Smooth muscle cell (in vitro differentiated cells): ENCODE measurements around the gene JADE2. TPM values are rescaled to one million over a fixed set of nuclear protein-coding genes. Genes with fewer than 3 reads are reported as not detected.

Experiments used
- DNase-seq: peaks from one replicate; lab custom pipeline; 2025; ENCODE audit not compliant: unreplicated experiment; lab: John Stamatoyannopoulos, UW
- H2AFZ ChIP-seq: fragments of 200-600 bp; sonication (generic); 2 replicates; pipeline ENCODE4 v1.6.0; 2016; ENCODE audit warnings: antibody characterized with exemption, low read depth, mild to moderate bottlenecking
- H3F3A ChIP-seq: fragments of 200-600 bp; sonication (generic); 2 replicates; pipeline ENCODE4 v1.6.0; 2017; ENCODE audit warnings: antibody characterized with exemption, low read depth
- H3K27ac ChIP-seq: fragments of 200-600 bp; sonication (generic); 2 replicates; pipeline ENCODE4 v1.5.1; 2016; ENCODE audit warnings: low read depth, mild to moderate bottlenecking
- H3K27me3 ChIP-seq: fragments of 200-600 bp; sonication (generic); 2 replicates; pipeline ENCODE4 v1.6.1; 2016; ENCODE audit warnings: low read depth, mild to moderate bottlenecking
- H3K36me3 ChIP-seq: fragments of 200-600 bp; sonication (generic); 2 replicates; pipeline ENCODE4 v1.5.1; 2016; ENCODE audit warnings: low read depth
- H3K4me1 ChIP-seq: fragments of 200-600 bp; sonication (generic); 2 replicates; pipeline ENCODE4 v1.5.1; 2016; ENCODE audit warnings: low read depth
- H3K4me2 ChIP-seq: fragments of 200-600 bp; sonication (generic); 2 replicates; pipeline ENCODE4 v1.6.0; 2016; ENCODE audit warnings: mild to moderate bottlenecking
- H3K4me3 ChIP-seq: fragments of 200-600 bp; sonication (generic); 2 replicates; pipeline ENCODE4 v1.5.1; 2016; ENCODE audit warnings: mild to moderate bottlenecking
- H3K79me2 ChIP-seq: fragments of 200-600 bp; sonication (generic); 2 replicates; pipeline ENCODE4 v1.6.0; 2016; ENCODE audit warnings: low read depth, mild to moderate bottlenecking
- H3K9ac ChIP-seq: fragments of 200-600 bp; sonication (generic); 2 replicates; pipeline ENCODE4 v1.6.0; 2016; ENCODE audit warnings: low read depth
- H3K9me3 ChIP-seq: fragments of 200-600 bp; sonication (generic); replicated peaks from 2 replicates; pipeline ENCODE4 v1.5.1; 2016; ENCODE audit warnings: low read depth
- H4K20me1 ChIP-seq: fragments of 200-600 bp; sonication (generic); 2 replicates; pipeline ENCODE4 v1.6.0; 2016; ENCODE audit warnings: low read depth
- CTCF ChIP-seq: fragments of 200-600 bp; sonication (generic); IDR thresholded peaks from 2 replicates; pipeline ENCODE4 v1.5.1; 2017; ENCODE audit warnings: borderline replicate concordance, mild to moderate bottlenecking, antibody characterized with exemption; ENCODE audit not compliant: insufficient read depth, poor library complexity, severe bottlenecking
- WGBS: methylation state at CpG from one replicate; pipeline ENCODE4 v1.1.7; 2016; ENCODE audit warnings: low lambda C conversion rate; 5-methylcytosine and 5-hydroxymethylcytosine counted together
- polyA plus RNA-seq: library from polyadenylated mRNA; unstranded; fragments of >200 nt; fragmentation: Nextera tagmentation; extraction: Ambion mirVana; gene quantifications from 2 replicates; pipeline ENCODE4 v1.2.1, GENCODE V29; 2016
- total RNA-seq: library from RNA; depleted of rRNA; stranded (reverse); fragments of >200 nt; gene quantifications from 2 replicates; pipeline ENCODE4 v1.2.3, GENCODE V29; 2014

JADE2 gene
- total and polyA plus RNA-seq, 2 experiments from 2014 or later, result 4.3 to 18.0 TPM

GRCh38 chr5:134510970-134511795, 14.3 kb upstream of the JADE2 start:
- Histone ChIP-seq H3K27ac (peak overlapping the region; percentile 69), H3K79me2 (no peaks in the 10 kb centered on the region), H3K4me2 (no peak overlapping the region), H3K4me1 (peaks cover 11% of the 10 kb centered on the region), H3K9me3 (no peaks in the 10 kb centered on the region), H4K20me1 (no peaks in the 10 kb centered on the region), H2AFZ (peak overlapping the region; percentile 70), H3K36me3 (no peaks in the 10 kb centered on the region), H3K9ac (no peak overlapping the region), H3F3A (peaks cover 7% of the 10 kb centered on the region), H3K27me3 (no peaks in the 10 kb centered on the region), H3K4me3 (no peak overlapping the region)
- no peak for DNase-seq
- TF ChIP-seq CTCF, result no peak
- 59% methylated on average over 9 of the region's 9 CpGs for WGBS

GRCh38 chr5:134511796-134512660, 13.4 kb upstream of the JADE2 start:
- peak overlapping the region; percentile 69 for H3K27ac ChIP-seq
- no peaks in the 10 kb centered on the region for H3K27me3 ChIP-seq
- peak overlapping the region; percentile 25 for H3K4me2 ChIP-seq
- peaks cover 11% of the 10 kb centered on the region for H3K4me1 ChIP-seq
- H3K36me3 ChIP-seq, result no peaks in the 10 kb centered on the region
- H3K79me2 ChIP-seq, result no peaks in the 10 kb centered on the region
- H4K20me1 ChIP-seq, result no peaks in the 10 kb centered on the region
- peaks cover 7% of the 10 kb centered on the region for H3F3A ChIP-seq
- H2AFZ ChIP-seq, result peak overlapping the region; percentile 70
- H3K4me3 ChIP-seq, result no peak overlapping the region
- TF ChIP-seq CTCF, result no peak
- no peak for DNase-seq
- no peaks in the 10 kb centered on the region for H3K9me3 ChIP-seq
- WGBS, result 31% methylated on average over 7 of the region's 7 CpGs
- no peak overlapping the region for H3K9ac ChIP-seq

GRCh38 chr5:134512661-134512999, 12.8 kb upstream of the JADE2 start:
- Histone ChIP-seq H2AFZ (peak overlapping the region; percentile 70), H3K27ac (no peak overlapping the region), H3K79me2 (no peaks in the 10 kb centered on the region), H3K36me3 (no peaks in the 10 kb centered on the region), H4K20me1 (no peaks in the 10 kb centered on the region), H3F3A (peaks cover 7% of the 10 kb centered on the region), H3K9ac (no peak overlapping the region), H3K4me1 (peaks cover 11% of the 10 kb centered on the region), H3K4me3 (no peak overlapping the region), H3K27me3 (no peaks in the 10 kb centered on the region), H3K9me3 (no peaks in the 10 kb centered on the region), H3K4me2 (no peak overlapping the region)
- WGBS, result 87% methylated on average over 5 of the region's 5 CpGs
- TF ChIP-seq CTCF, result no peak
- no peak for DNase-seq
